SU-DHL-6 (cell line): ENCODE results near the gene LHFPL6.

ENCODE experiments used
- H2AFZ ChIP-seq: fragments of 200-600 bp; sonication (generic); 2 replicates; pipeline ENCODE4 v1.6.1; 2014; ENCODE audit warnings: low read depth, mild to moderate bottlenecking, moderate library complexity, mixed read lengths, antibody characterized with exemption, low read length; ENCODE audit not compliant: severe bottlenecking
- H3F3A ChIP-seq: fragments of 200-600 bp; shearing (Covaris generic); 2 replicates; pipeline ENCODE4 v1.6.0; 2016; ENCODE audit warnings: antibody characterized with exemption, mild to moderate bottlenecking; ENCODE audit not compliant: insufficient read depth
- H3K27ac ChIP-seq: fragments of 200-600 bp; sonication (generic); 2 replicates; pipeline ENCODE4 v1.5.1; 2016; ENCODE audit warnings: low read depth, mild to moderate bottlenecking, low read length, moderate library complexity, mixed read lengths
- H3K27me3 ChIP-seq: fragments of 200-600 bp; sonication (generic), shearing (Covaris generic); 2 replicates; pipeline ENCODE4 v1.6.0; 2014; ENCODE audit warnings: mild to moderate bottlenecking, low read length
- H3K36me3 ChIP-seq: fragments of 200-600 bp; sonication (generic); 2 replicates; pipeline ENCODE4 v1.6.1; 2014; ENCODE audit warnings: mild to moderate bottlenecking, low read length, mixed read lengths
- H3K4me2 ChIP-seq: fragments of 300-600, 200-600 bp; shearing (Covaris generic), sonication (generic); 2 replicates; pipeline ENCODE4 v1.6.0; 2014; ENCODE audit warnings: low read length, low read depth, mild to moderate bottlenecking; ENCODE audit not compliant: poor library complexity, severe bottlenecking
- H3K4me3 ChIP-seq: fragments of 200-600 bp; sonication (generic); 2 replicates; pipeline ENCODE4 v1.5.1; 2014; ENCODE audit warnings: antibody characterized with exemption, low read length, mild to moderate bottlenecking, mixed read lengths; ENCODE audit not compliant: insufficient read depth, poor library complexity, severe bottlenecking
- H3K79me2 ChIP-seq: fragments of 200-600 bp; sonication (generic); 2 replicates; pipeline ENCODE4 v1.6.1; 2014; ENCODE audit warnings: mild to moderate bottlenecking, low read length, moderate library complexity; ENCODE audit not compliant: insufficient read depth
- H3K9ac ChIP-seq: fragments of 200-600 bp; sonication (generic); 2 replicates; pipeline ENCODE4 v1.7.0; 2014; ENCODE audit warnings: mild to moderate bottlenecking, low read length
- H3K9me2 ChIP-seq: fragments of 200-600 bp; sonication (generic); replicated peaks from 2 replicates; pipeline ENCODE4 v1.6.1; 2014; ENCODE audit warnings: low read length; ENCODE audit not compliant: insufficient read depth
- H3K9me3 ChIP-seq: fragments of 200-600 bp; sonication (generic); 2 replicates; pipeline ENCODE4 v1.6.1; 2014; ENCODE audit warnings: low read length, mixed read lengths; ENCODE audit not compliant: insufficient read depth
- H4K20me1 ChIP-seq: fragments of 200-600 bp; sonication (generic); 2 replicates; pipeline ENCODE4 v1.6.1; 2014; ENCODE audit warnings: low read depth, mild to moderate bottlenecking, antibody characterized with exemption, low read length, moderate library complexity, mixed read lengths
- CTCF ChIP-seq: fragments of 200-600 bp; sonication (generic); IDR thresholded peaks from one replicate; pipeline ENCODE4 v1.5.1; 2017; ENCODE audit warnings: antibody characterized with exemption, mild to moderate bottlenecking, low read length, moderate library complexity; ENCODE audit not compliant: insufficient read depth, poor library complexity, severe bottlenecking
- EZH2phosphoT487 ChIP-seq: fragments of 200-600 bp; sonication (generic), shearing (Covaris generic); conservative IDR thresholded peaks from 2 replicates; pipeline ENCODE4 v1.6.1; 2018; ENCODE audit warnings: mild to moderate bottlenecking, antibody characterized with exemption, low read length, moderate library complexity, mixed read lengths

LHFPL6 gene

GRCh38 chr13:39379667-39380655 is 223.0 kb downstream of the LHFPL6 start:
- Histone ChIP-seq H3K9ac (no peak overlapping the region), H3K9me3 (no peaks in the 10 kb centered on the region), H3K4me2 (no peak overlapping the region), H3K27me3 (no peaks in the 10 kb centered on the region), H3K9me2 (no peaks in the 10 kb centered on the region), H4K20me1 (no peaks in the 10 kb centered on the region), H3K27ac (no peak overlapping the region), H3K79me2 (no peaks in the 10 kb centered on the region), H3K4me3 (no peak overlapping the region), H3K36me3 (no peaks in the 10 kb centered on the region), H3F3A (no peaks in the 10 kb centered on the region), H2AFZ (no peak overlapping the region)
- TF ChIP-seq CTCF (no peak), EZH2phosphoT487 (no peak)

GRCh38 chr13:39379118-39379517 is 223.9 kb downstream of the LHFPL6 start:
- Histone ChIP-seq H3K4me2 (no peak overlapping the region), H3K9me3 (no peaks in the 10 kb centered on the region), H3K27me3 (no peaks in the 10 kb centered on the region), H3K79me2 (no peaks in the 10 kb centered on the region), H2AFZ (no peak overlapping the region), H3F3A (no peaks in the 10 kb centered on the region), H4K20me1 (no peaks in the 10 kb centered on the region), H3K27ac (no peak overlapping the region), H3K9ac (no peak overlapping the region), H3K4me3 (no peak overlapping the region), H3K9me2 (no peaks in the 10 kb centered on the region), H3K36me3 (no peaks in the 10 kb centered on the region)
- no peak for TF ChIP-seq CTCF
- no peak for TF ChIP-seq EZH2phosphoT487

- Histone ChIP-seq H3K36me3 (no peaks in the 10 kb centered on the region), H3K4me3 (no peak overlapping the region), H3K27ac (no peak overlapping the region), H2AFZ (no peak overlapping the region), H3K4me2 (no peak overlapping the region), H4K20me1 (no peaks in the 10 kb centered on the region), H3K9ac (no peak overlapping the region), H3K9me3 (no peaks in the 10 kb centered on the region), H3F3A (no peaks in the 10 kb centered on the region), H3K79me2 (no peaks in the 10 kb centered on the region), H3K9me2 (no peaks in the 10 kb centered on the region), H3K27me3 (no peaks in the 10 kb centered on the region)
- no peak for TF ChIP-seq EZH2phosphoT487
- no peak for TF ChIP-seq CTCF
Observed at GRCh38 chr13:39378306-39378705, 224.7 kb downstream of the LHFPL6 start.
